Stimulated activated CD4-positive, alpha-beta T cell treated with anti-CD3 and anti-CD28 coated beads, Interleukin-15, amount 100 ng/mL, for 48 hours (primary cell): ENCODE measurements around the gene RRAGA.
"Not testable (repeated sequence)": the region's sequence is repeated elsewhere in the genome, so short reads cannot be mapped to it uniquely, and the experiment has no call there.

ENCODE experiments used
- DNase-seq, 2 donors: peaks; one replicate each; pipeline ENCODE4 v3.0.0-alpha.2; 2020; ENCODE audit warnings: low read depth in 2 of 2

Gene RRAGA

GRCh38 chr9:19085295-19085694 lies 36.1 kb downstream of the RRAGA start:
- DNase-seq = no peak

DNA sequence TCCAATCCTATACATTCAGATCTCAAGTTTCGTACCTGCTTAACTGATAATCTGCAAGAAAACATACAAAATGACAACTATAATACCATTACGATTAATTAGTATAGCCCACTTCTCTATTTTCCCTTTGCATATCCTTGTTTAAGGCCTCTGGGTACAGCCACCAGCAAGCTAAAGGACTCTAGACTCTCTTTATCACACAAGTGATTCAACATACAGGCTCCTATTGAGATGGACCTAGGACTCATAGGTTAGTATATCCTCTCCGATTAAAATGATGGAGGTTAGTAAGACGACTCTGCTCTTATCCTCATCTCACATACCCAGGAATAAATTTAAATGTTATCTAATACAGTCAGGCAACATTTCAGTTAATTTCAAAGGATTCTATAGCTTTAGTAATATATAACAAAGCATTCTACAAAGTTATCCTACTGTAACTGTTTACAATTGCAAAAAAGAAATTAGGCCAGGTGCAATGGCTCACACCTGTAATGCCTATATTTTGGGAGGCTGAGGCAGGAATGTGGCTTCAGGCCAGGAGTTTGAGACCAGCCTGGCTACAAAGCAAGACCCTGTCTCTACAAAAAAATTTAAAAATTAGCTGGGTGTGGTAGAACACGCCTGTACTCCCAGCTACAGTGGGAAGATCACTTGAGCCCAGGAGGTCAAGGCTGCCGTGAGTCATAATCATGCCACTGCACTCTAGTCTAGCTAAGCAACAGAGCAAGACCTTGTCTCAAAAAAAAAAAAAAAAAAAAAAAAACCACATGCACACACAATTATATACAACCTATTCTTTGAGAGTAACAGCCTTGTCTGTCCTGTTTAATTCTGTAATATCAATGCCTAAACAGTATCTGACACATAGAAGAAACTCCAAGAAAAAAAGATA lies 38.1 kb downstream of the RRAGA start:
- DNase-seq = no peak

DNA sequence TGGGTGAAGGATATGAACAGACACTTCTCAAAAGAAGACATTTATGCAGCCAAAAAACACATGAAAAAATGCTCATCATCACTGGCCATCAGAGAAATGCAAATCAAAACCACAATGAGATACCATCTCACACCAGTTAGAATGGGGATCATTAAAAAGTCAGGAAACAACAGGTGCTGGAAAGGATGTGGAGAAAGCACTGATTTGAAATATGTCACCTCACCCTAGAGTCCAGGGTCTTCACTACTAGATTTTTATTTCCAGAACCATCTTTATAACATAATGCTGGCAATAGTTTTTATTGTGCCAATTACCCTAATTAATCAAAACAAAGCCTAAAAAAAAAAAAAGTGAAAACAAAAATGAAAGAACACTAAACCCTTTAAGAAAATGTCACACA lies 48.2 kb downstream of the RRAGA start:
- not testable (repeated sequence) for DNase-seq
